Measurements from ENCODE around the gene LSS. TPM values are rescaled to one million over a fixed set of nuclear protein-coding genes. Genes with fewer than 3 reads are reported as not detected.
"Not testable (repeated sequence)": the region's sequence is repeated elsewhere in the genome, so short reads cannot be mapped to it uniquely, and the experiment has no call there.

Gene LSS
- polyA plus RNA-seq, 6 donors from 2014 or later, result 6.4 to 10.5 (median 8.9) TPM

- Mint-ChIP-seq H3K27me3 (no peaks in the 10 kb centered on the region), H3K9me3 (no peaks in the 10 kb centered on the region), H3K36me3 (no peaks in the 10 kb centered on the region), H3K4me1 (peaks cover 0 to 5% (median 0%) of the 10 kb centered on the region in 3 donors), H3K27ac (peak overlapping the region in 1 of 6 donors; percentile 65), H3K4me3 (peak overlapping the region in 1 of 8 donors; percentile 9)
- DNase-seq (no peak), ATAC-seq (ENCODE audit: low read depth in 2 of 2) (no peak)
These were observed 39.2 kb downstream of the LSS start for GRCh38 chr21:46189213-46189958.

DNA sequence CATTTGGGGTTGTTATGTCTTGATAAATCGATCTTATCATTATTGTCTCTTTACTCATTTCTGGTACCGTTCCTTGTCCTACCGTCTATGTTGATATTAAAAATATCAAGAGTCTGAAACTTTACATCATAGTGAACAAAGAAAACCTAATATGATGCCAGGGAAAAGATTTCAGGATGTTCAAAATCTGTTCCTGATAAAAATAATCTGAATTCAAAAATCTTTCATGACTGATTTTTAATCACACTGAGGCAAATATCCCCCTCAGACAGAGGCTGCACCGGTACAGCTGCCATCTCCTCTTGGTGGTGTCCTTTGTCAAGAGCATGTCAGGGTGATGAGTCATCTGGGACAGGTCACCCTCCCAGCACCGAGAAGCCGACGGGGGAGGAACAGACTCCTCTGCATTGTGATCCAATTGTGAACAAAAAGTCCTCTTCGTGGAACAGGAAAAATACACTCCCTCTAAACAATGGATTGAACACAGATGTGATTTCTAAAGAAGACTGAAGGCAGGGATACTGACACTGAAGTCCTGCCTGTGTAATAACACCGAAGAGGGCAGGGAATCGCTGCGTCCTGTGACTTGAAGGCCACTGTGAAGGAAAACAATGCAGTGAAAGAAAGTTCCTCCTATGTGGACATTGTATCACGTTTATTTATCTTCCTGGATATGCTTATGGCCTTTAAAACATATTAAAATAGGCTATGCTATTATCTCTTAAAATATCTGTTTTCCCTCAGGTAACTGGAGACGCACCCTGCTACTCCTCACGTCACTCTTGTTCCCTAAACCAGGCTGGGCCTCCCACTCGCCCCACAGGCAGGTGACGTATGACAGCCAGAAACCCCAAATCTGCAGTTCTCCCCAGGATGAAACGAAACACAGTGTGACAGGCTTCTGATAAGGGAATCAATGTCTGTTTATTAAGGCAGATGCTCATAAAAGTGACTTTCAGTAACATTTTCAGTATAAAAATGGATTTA, 40.1 kb downstream of the LSS start:
- Mint-ChIP-seq H3K4me1 (peaks cover 0 to 5% (median 0%) of the 10 kb centered on the region in 3 donors), H3K36me3 (no peaks in the 10 kb centered on the region), H3K27ac (no peak overlapping the region), H3K27me3 (no peaks in the 10 kb centered on the region), H3K9me3 (no peaks in the 10 kb centered on the region), H3K4me3 (peak overlapping the region in 2 of 8 donors; percentile 44 to 77)
- DNase-seq (no peak), ATAC-seq (ENCODE audit: low read depth in 2 of 2) (no peak)

DNA sequence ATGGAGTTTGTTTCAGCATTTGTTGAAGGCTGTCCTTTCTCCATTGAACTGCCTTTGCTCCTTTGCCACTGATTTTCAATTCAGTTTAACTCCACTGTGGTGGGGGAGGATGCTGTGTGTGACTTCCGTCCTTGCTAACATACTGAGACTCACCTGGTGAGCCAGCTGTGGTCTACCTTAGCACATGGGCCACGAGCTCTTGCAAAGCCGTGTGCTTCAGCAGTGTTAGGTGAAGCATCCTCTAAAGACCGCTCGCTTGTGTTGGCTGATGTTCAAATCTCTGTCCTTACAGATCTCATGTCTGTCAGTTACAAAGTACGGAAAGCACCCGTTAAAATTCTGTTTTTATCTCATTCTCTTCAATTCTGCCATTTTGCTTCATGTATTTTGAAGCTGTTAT, 40.8 kb downstream of the LSS start:
- no peaks in the 10 kb centered on the region for H3K36me3 Mint-ChIP-seq
- peaks cover 0 to 7% (median 0%) of the 10 kb centered on the region in 3 donors for H3K4me1 Mint-ChIP-seq
- no peaks in the 10 kb centered on the region for H3K27me3 Mint-ChIP-seq
- no peak overlapping the region for H3K27ac Mint-ChIP-seq
- DNase-seq (no peak), ATAC-seq (ENCODE audit: low read depth in 2 of 2) (no peak)
- peak overlapping the region in 3 of 8 donors; percentile 16 to 77 (median 44) for H3K4me3 Mint-ChIP-seq
- no peaks in the 10 kb centered on the region for H3K9me3 Mint-ChIP-seq

DNA sequence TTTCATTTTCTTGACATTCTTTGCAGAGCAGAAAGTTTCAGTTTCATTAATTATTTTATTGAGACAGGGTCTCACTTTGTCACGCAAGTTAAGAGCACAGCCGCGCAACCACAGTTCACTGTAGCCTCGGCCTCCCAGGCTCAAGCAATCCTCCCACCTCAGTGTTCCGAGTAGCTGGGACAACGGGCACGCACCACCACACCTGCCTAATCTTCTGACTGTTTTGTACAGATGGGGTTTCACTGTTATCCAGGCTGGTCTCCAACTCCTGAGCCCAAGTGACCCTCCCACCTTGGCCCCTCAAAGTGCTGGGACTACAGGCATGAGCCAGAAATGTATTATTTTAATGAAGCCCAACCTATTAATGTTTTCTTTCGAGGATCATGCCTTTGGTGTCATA, 41.3 kb downstream of the LSS start:
- H3K4me1 Mint-ChIP-seq, result peaks cover 0 to 7% (median 0%) of the 10 kb centered on the region in 3 donors
- peak overlapping the region in 3 of 8 donors; percentile 59 to 77 (median 60) for H3K4me3 Mint-ChIP-seq
- H3K36me3 Mint-ChIP-seq, result no peaks in the 10 kb centered on the region
- no peaks in the 10 kb centered on the region for H3K9me3 Mint-ChIP-seq
- H3K27me3 Mint-ChIP-seq, result no peaks in the 10 kb centered on the region
- peak overlapping the region in 1 of 6 donors; percentile 64 for H3K27ac Mint-ChIP-seq
- ATAC-seq (ENCODE audit: low read depth in 2 of 2) (no peak), DNase-seq (no peak)

GRCh38 chr21:46185716-46186115, 42.9 kb downstream of the LSS start:
- peaks cover 0 to 7% (median 0%) of the 10 kb centered on the region in 3 donors for H3K4me1 Mint-ChIP-seq
- no peak for DNase-seq
- H3K27ac Mint-ChIP-seq, result peak overlapping the region in 1 of 6 donors; percentile 96
- H3K9me3 Mint-ChIP-seq, result no peaks in the 10 kb centered on the region
- H3K27me3 Mint-ChIP-seq, result no peaks in the 10 kb centered on the region
- no peak for ATAC-seq (ENCODE audit: low read depth in 2 of 2)
- peak overlapping the region in 6 of 8 donors; percentile 83 to 94 (median 91) for H3K4me3 Mint-ChIP-seq
- H3K36me3 Mint-ChIP-seq, result no peaks in the 10 kb centered on the region

GRCh38 chr21:46184625-46185555, 43.7 kb downstream of the LSS start:
- H3K27me3 Mint-ChIP-seq, result no peaks in the 10 kb centered on the region
- H3K4me3 Mint-ChIP-seq, result peak overlapping the region; percentile 83 to 96 (median 91)
- ATAC-seq (ENCODE audit: low read depth in 2 of 2) (peak; percentile 79 to 83), DNase-seq (peak; percentile 88)
- H3K4me1 Mint-ChIP-seq, result peaks cover 0 to 10% (median 0%) of the 10 kb centered on the region in 3 donors
- no peaks in the 10 kb centered on the region for H3K36me3 Mint-ChIP-seq
- H3K9me3 Mint-ChIP-seq, result no peaks in the 10 kb centered on the region
- peak overlapping the region in 5 of 6 donors; percentile 59 to 96 (median 92) for H3K27ac Mint-ChIP-seq

- DNase-seq (no peak), ATAC-seq (ENCODE audit: low read depth in 2 of 2) (peak; percentile 12 to 71)
- Mint-ChIP-seq H3K9me3 (no peaks in the 10 kb centered on the region), H3K36me3 (no peaks in the 10 kb centered on the region), H3K27me3 (no peaks in the 10 kb centered on the region), H3K27ac (peak within 1 kb of the TSS; percentile 44 to 96 (median 88)), H3K4me3 (peak within 1 kb of the TSS; percentile 83 to 96 (median 91)), H3K4me1 (peaks cover 0 to 10% (median 0%) of the 10 kb centered on the region in 3 donors)
These were observed 44.5 kb downstream of the LSS start, which contains the start of gene SPATC1L for GRCh38 chr21:46183910-46184624. Gene SPATC1L (minus strand): TSS chr21:46184459. CDS start chr21:46182816, 1,643 bp downstream.

- not testable (repeated sequence) for H3K27me3 Mint-ChIP-seq; H3K9me3 Mint-ChIP-seq; ATAC-seq (ENCODE audit: low read depth in 2 of 2); H3K36me3 Mint-ChIP-seq; DNase-seq; H3K4me1 Mint-ChIP-seq
- H3K27ac Mint-ChIP-seq, result peak overlapping the region in 3 of 6 donors; percentile 36 to 81 (median 44)
- peak overlapping the region in 7 of 8 donors; percentile 62 to 88 (median 73) for H3K4me3 Mint-ChIP-seq
These were observed 45.2 kb downstream of the LSS start for GRCh38 chr21:46183337-46183909.

GRCh38 chr21:46182548-46183336, 45.8 kb downstream of the LSS start:
- peaks cover 0 to 10% (median 0%) of the 10 kb centered on the region in 3 donors for H3K4me1 Mint-ChIP-seq
- DNase-seq (no peak), ATAC-seq (ENCODE audit: low read depth in 2 of 2) (no peak)
- H3K4me3 Mint-ChIP-seq, result peak overlapping the region in 7 of 8 donors; percentile 62 to 83 (median 73)
- H3K36me3 Mint-ChIP-seq, result peaks cover 0 to under 1% of the 10 kb centered on the region in 2 donors
- no peaks in the 10 kb centered on the region for H3K27me3 Mint-ChIP-seq
- peak overlapping the region in 3 of 6 donors; percentile 36 to 81 (median 44) for H3K27ac Mint-ChIP-seq
- peaks cover 0 to 1% (median 0%) of the 10 kb centered on the region in 7 donors for H3K9me3 Mint-ChIP-seq

DNA sequence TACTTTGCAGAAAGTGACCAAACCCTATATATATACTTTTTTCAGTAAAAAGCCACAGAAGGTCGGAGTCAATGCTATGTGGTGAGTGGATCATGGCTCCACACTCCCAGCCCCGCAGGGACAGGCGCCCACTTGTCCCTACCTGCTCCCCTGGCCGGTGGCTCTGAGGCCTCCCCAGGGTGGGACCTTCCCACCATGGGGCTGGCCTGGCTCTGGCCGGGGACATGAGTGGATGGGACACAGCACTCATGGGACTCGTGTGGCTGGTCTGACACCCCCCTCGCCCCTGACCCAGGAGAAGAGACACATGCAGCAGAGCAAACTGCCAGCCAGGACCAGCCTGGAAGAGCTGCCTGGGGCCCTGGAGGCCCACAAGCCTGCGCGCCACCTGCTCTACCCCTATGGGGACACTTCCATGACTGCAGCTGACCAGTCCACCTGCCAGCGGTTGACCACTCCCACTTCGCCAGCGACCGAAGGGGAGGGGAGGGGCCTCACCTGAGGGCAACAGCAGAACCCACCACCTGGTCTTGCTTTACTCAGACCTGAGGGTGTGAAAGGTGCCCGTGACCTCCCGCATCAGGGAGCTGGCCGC, 46.5 kb downstream of the LSS start:
- Mint-ChIP-seq H3K36me3 (peaks cover 0 to 5% of the 10 kb centered on the region in 2 donors), H3K9me3 (peaks cover 0 to 6% (median 0%) of the 10 kb centered on the region in 7 donors), H3K27me3 (no peaks in the 10 kb centered on the region), H3K4me1 (peaks cover 0 to 10% (median 0%) of the 10 kb centered on the region in 3 donors), H3K27ac (no peak overlapping the region), H3K4me3 (peak overlapping the region in 6 of 8 donors; percentile 21 to 63 (median 50))
- ATAC-seq (ENCODE audit: low read depth in 2 of 2), result no peak
- no peak for DNase-seq

DNA sequence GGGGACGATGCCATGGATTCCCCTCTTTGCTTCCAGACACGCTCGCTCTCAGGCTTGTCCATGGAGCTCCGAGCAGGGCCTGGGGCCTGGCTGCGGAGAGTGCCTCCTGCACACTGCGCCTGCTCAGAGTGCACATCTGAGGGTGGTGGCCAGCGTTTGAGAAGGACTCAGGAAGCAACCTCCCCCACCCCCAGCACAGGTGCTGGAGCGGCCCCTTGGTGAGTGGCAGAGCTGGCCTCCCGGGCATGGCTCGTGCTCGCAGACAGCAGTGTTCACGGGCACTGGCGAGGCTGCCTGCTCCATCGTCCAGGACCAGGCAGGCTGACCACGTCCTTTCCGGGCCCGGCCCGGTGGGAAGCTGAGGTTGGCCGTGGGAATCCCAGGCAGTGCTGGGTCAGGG, 47.1 kb downstream of the LSS start:
- Mint-ChIP-seq H3K9me3 (peaks cover 0 to 10% (median 4%) of the 10 kb centered on the region in 7 donors), H3K27me3 (no peaks in the 10 kb centered on the region), H3K4me1 (peaks cover 0 to 10% (median 0%) of the 10 kb centered on the region in 3 donors), H3K27ac (peak overlapping the region in 2 of 6 donors; percentile 11 to 15), H3K4me3 (peak overlapping the region in 4 of 8 donors; percentile 21 to 61 (median 32)), H3K36me3 (peaks cover 0 to 5% of the 10 kb centered on the region in 2 donors)
- no peak for DNase-seq
- ATAC-seq (ENCODE audit: low read depth in 2 of 2), result no peak

Data from naive B cell (primary cell).